PFSK-1 (cell line): ENCODE measurements around the gene SLC9A5.

Source experiments
- FOXP2 ChIP-seq: optimal IDR thresholded peaks from 2 replicates; pipeline ENCODE3; 2011; ENCODE audit warnings: borderline replicate concordance, control low read depth, inconsistent platforms; ENCODE audit not compliant: insufficient read depth; ENCODE audit errors: extremely low read length, extremely low read depth
- POLR2AphosphoS5 ChIP-seq: IDR thresholded peaks from 2 replicates; pipeline ENCODE4 v1.6.1; 2012; ENCODE audit warnings: low read depth, mild to moderate bottlenecking, control low read depth, low read length, moderate library complexity
- TAF1 ChIP-seq: IDR thresholded peaks from 2 replicates; pipeline ENCODE4 v1.6.1; 2012; ENCODE audit warnings: low read length, control low read depth, borderline replicate concordance; ENCODE audit not compliant: insufficient read depth
- TF ChIP-seq, protein P1 (sequence below), 2 experiments: IDR thresholded peaks; 2 replicates each; pipeline versions ENCODE4 v1.6.1 to v1.8.0; 2011 to 2012; ENCODE audit warnings: low read depth in 2 of 2, low read length in 2 of 2, control low read depth in 1 of 2, inconsistent platforms in 1 of 2, mild to moderate bottlenecking in 1 of 2, moderate library complexity in 1 of 2; ENCODE audit not compliant: insufficient read depth in 1 of 2

DNA sequence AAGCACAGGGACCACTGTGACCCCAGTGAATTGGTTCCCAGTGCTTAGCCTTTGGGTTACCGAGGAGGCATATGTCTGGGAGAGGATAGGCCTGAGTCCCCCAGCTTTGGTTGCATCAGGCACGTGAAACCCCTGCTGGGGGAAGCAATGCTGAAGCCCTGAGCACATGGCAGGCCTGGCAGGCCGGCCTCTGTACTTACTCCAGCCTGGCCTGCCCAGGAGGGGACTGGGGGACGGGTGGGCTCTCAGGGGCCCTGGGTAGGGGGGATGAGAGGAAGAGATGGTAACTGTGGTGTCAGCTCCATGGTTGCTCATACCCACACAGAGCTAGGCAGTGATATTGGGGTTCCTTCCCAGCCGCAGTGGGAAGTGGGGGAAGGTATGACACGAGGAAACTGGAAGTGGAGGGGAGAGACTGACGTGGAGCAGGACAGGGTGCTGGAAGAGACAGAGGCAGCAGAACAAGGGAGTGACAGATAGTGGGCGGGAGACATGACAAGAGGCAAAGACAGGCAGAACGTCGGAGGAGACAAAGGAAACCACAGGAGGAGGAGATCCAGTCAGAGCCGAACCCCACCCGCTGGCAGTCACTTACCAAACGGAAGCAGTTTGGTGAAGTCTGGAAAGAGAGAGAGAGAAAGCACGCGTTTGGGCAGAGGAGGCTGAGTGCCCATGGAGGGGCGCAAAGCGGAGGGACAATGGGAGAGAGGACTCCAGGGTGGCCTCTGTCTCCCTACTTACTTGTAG, 12.8 kb upstream of the SLC9A5 start:
- no peak for TF ChIP-seq TAF1
- no peak for TF ChIP-seq POLR2AphosphoS5
- TF ChIP-seq, protein P1, sequence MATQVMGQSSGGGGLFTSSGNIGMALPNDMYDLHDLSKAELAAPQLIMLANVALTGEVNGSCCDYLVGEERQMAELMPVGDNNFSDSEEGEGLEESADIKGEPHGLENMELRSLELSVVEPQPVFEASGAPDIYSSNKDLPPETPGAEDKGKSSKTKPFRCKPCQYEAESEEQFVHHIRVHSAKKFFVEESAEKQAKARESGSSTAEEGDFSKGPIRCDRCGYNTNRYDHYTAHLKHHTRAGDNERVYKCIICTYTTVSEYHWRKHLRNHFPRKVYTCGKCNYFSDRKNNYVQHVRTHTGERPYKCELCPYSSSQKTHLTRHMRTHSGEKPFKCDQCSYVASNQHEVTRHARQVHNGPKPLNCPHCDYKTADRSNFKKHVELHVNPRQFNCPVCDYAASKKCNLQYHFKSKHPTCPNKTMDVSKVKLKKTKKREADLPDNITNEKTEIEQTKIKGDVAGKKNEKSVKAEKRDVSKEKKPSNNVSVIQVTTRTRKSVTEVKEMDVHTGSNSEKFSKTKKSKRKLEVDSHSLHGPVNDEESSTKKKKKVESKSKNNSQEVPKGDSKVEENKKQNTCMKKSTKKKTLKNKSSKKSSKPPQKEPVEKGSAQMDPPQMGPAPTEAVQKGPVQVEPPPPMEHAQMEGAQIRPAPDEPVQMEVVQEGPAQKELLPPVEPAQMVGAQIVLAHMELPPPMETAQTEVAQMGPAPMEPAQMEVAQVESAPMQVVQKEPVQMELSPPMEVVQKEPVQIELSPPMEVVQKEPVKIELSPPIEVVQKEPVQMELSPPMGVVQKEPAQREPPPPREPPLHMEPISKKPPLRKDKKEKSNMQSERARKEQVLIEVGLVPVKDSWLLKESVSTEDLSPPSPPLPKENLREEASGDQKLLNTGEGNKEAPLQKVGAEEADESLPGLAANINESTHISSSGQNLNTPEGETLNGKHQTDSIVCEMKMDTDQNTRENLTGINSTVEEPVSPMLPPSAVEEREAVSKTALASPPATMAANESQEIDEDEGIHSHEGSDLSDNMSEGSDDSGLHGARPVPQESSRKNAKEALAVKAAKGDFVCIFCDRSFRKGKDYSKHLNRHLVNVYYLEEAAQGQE (IDR thresholded peaks at IDR 0.05; ENCODE audit: insufficient read depth in 1 of 2, low read depth in 2 of 2, low read length in 2 of 2) = no peak
- no peak for TF ChIP-seq FOXP2
